ENCODE results near the gene ITIH3. TPM values are rescaled to one million over a fixed set of nuclear protein-coding genes. Genes with fewer than 3 reads are reported as not detected.

Gene ITIH3
- total RNA-seq, 4 donors from 2014 or later, result 3.6 to 4.1 TPM; not detected in 2

- TF ChIP-seq CTCF (IDR thresholded peaks at IDR 0.05), result no peak
- no peak for TF ChIP-seq POLR2A (IDR thresholded peaks at IDR 0.05)
- H3K4me3 ChIP-seq, result no peak overlapping the region
- no peaks in the 10 kb centered on the region for H3K4me1 ChIP-seq
- no peak for DNase-seq
- no peaks in the 10 kb centered on the region for H3K36me3 ChIP-seq
- no peak overlapping the region for H3K27ac ChIP-seq
- no peaks in the 10 kb centered on the region for H3K27me3 ChIP-seq
- no peaks in the 10 kb centered on the region for H3K9me3 ChIP-seq
Measured at GRCh38 chr3:52816654-52817053, 22.1 kb downstream of the ITIH3 start.

GRCh38 chr3:52817221-52817620 lies 22.6 kb downstream of the ITIH3 start:
- Histone ChIP-seq H3K9me3 (no peaks in the 10 kb centered on the region), H3K27me3 (no peaks in the 10 kb centered on the region), H3K4me3 (no peak overlapping the region), H3K36me3 (no peaks in the 10 kb centered on the region), H3K4me1 (no peaks in the 10 kb centered on the region), H3K27ac (no peak overlapping the region)
- TF ChIP-seq CTCF (IDR thresholded peaks at IDR 0.05) (no peak), POLR2A (IDR thresholded peaks at IDR 0.05) (no peak)
- DNase-seq, result no peak

GRCh38 chr3:52817860-52818259 lies 23.3 kb downstream of the ITIH3 start:
- Histone ChIP-seq H3K27ac (no peak overlapping the region), H3K4me1 (no peaks in the 10 kb centered on the region), H3K27me3 (no peaks in the 10 kb centered on the region), H3K4me3 (no peak overlapping the region), H3K36me3 (no peaks in the 10 kb centered on the region), H3K9me3 (no peaks in the 10 kb centered on the region)
- no peak for TF ChIP-seq POLR2A (IDR thresholded peaks at IDR 0.05)
- TF ChIP-seq CTCF (IDR thresholded peaks at IDR 0.05), result no peak
- DNase-seq, result no peak

GRCh38 chr3:52819936-52820335 lies 25.3 kb downstream of the ITIH3 start:
- Histone ChIP-seq H3K4me3 (no peak overlapping the region), H3K4me1 (no peaks in the 10 kb centered on the region), H3K9me3 (no peaks in the 10 kb centered on the region), H3K27ac (no peak overlapping the region), H3K27me3 (no peaks in the 10 kb centered on the region), H3K36me3 (no peaks in the 10 kb centered on the region)
- TF ChIP-seq POLR2A (IDR thresholded peaks at IDR 0.05) (no peak), CTCF (IDR thresholded peaks at IDR 0.05) (no peak)
- DNase-seq, result no peak

GRCh38 chr3:52820736-52821135 lies 26.1 kb downstream of the ITIH3 start:
- no peaks in the 10 kb centered on the region for H3K36me3 ChIP-seq
- no peak for DNase-seq
- no peak overlapping the region for H3K4me3 ChIP-seq
- H3K27ac ChIP-seq, result no peak overlapping the region
- no peaks in the 10 kb centered on the region for H3K27me3 ChIP-seq
- no peaks in the 10 kb centered on the region for H3K4me1 ChIP-seq
- H3K9me3 ChIP-seq, result no peaks in the 10 kb centered on the region
- peak in 4 of 6 experiments; percentile 30 to 41 (median 37) for TF ChIP-seq CTCF (IDR thresholded peaks at IDR 0.05)
- TF ChIP-seq POLR2A (IDR thresholded peaks at IDR 0.05), result no peak

GRCh38 chr3:52822363-52822762 lies 27.8 kb downstream of the ITIH3 start:
- Histone ChIP-seq H3K36me3 (no peaks in the 10 kb centered on the region), H3K4me3 (no peak overlapping the region), H3K4me1 (no peaks in the 10 kb centered on the region), H3K27me3 (no peaks in the 10 kb centered on the region), H3K27ac (no peak overlapping the region), H3K9me3 (no peaks in the 10 kb centered on the region)
- no peak for TF ChIP-seq CTCF (IDR thresholded peaks at IDR 0.05)
- TF ChIP-seq POLR2A (IDR thresholded peaks at IDR 0.05), result no peak
- DNase-seq, result no peak

Data from Peyer's patch (tissue), 4 donors.